ENCODE results near the gene THSD7B. TPM values are rescaled to one million over a fixed set of nuclear protein-coding genes. Genes with fewer than 3 reads are reported as not detected.
A peak's percentile ranks its signal among the peaks of the same experiment; 100 is the strongest.

The THSD7B gene
- total RNA-seq, 1 donor from 2014 or later: not detected

DNA sequence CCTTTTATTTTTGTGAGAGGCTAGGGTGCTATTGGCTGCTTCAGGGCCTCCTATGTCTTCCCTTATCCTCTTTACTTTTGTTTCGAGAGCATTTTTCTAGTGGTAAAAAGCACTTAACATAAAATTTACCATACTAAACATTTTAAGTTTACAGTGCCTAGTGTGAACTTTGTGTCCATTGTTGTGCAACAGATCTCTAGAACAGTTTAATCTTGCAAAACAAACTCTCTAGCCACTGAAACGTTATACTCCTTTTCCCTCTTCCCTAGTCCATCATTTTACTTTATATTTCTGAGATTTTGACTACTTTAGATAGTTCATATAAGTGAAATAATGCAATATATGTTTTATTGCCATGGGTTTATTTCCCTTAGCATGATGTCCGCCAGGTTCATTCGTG is 580.6 kb downstream of the THSD7B start:
- Histone ChIP-seq H3K36me3 (ENCODE audit: control insufficient read depth, insufficient read depth, low read length) (no peaks in the 10 kb centered on the region), H3K4me3 (ENCODE audit: low read depth, low read length) (no peak overlapping the region), H3K27me3 (ENCODE audit: control insufficient read depth, insufficient read depth, low read length) (no peaks in the 10 kb centered on the region)
- DNase-seq (ENCODE audit: low read depth) (no peak), FAIRE-seq (no peak)
- TF ChIP-seq, protein P1, sequence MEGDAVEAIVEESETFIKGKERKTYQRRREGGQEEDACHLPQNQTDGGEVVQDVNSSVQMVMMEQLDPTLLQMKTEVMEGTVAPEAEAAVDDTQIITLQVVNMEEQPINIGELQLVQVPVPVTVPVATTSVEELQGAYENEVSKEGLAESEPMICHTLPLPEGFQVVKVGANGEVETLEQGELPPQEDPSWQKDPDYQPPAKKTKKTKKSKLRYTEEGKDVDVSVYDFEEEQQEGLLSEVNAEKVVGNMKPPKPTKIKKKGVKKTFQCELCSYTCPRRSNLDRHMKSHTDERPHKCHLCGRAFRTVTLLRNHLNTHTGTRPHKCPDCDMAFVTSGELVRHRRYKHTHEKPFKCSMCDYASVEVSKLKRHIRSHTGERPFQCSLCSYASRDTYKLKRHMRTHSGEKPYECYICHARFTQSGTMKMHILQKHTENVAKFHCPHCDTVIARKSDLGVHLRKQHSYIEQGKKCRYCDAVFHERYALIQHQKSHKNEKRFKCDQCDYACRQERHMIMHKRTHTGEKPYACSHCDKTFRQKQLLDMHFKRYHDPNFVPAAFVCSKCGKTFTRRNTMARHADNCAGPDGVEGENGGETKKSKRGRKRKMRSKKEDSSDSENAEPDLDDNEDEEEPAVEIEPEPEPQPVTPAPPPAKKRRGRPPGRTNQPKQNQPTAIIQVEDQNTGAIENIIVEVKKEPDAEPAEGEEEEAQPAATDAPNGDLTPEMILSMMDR (IDR thresholded peaks at IDR 0.05; ENCODE audit: insufficient read depth, low read length, severe bottlenecking): no peak

DNA sequence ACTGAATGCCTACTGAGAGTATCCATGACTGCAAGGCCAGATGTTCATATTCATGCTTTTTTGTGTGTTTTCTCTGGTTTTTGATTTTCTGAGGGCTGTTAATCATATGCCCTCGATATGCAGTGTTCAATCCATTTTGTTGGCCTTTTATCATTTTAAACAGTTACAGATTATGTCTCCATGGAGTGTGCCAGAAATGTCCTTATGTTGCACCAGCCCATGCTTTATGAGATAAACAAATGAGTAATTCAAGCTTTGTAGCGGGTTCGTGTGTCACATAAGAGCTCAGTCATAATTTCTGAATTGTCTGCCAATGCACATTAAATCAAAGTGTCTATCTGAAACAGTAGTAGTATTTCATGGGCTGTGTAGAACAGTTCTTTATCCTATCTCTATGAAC is 583.0 kb downstream of the THSD7B start:
- Histone ChIP-seq H3K4me3 (ENCODE audit: low read depth, low read length) (no peak overlapping the region), H3K27me3 (ENCODE audit: control insufficient read depth, insufficient read depth, low read length) (no peaks in the 10 kb centered on the region), H3K36me3 (ENCODE audit: control insufficient read depth, insufficient read depth, low read length) (no peaks in the 10 kb centered on the region)
- TF ChIP-seq, protein P1 (IDR thresholded peaks at IDR 0.05; ENCODE audit: insufficient read depth, low read length, severe bottlenecking): no peak
- no peak for DNase-seq (ENCODE audit: low read depth)
- no peak for FAIRE-seq

DNA sequence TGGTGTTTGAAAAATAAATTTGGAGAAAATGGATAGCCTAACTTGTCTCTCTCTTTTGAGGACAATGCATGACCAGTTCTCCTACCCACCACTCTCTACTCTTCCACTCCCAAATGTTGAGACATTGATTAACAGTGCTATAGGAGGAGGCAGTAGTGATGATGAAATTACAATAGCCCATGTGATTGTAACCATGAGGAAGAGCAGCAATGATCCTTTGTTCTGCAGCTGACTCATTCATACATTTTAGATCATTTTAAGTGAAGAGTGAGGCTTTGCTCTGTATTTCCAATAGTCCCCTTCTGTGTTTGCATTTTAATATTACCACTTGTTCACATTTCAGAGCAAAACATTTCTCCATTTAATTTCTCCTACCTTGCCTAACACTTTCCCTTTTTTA is 592.3 kb downstream of the THSD7B start:
- FAIRE-seq (no peak), DNase-seq (ENCODE audit: low read depth) (peak; percentile 45)
- H3K4me3 ChIP-seq (ENCODE audit: low read depth, low read length): no peak overlapping the region
- TF ChIP-seq, protein P1 (IDR thresholded peaks at IDR 0.05; ENCODE audit: insufficient read depth, low read length, severe bottlenecking): no peak
- H3K36me3 ChIP-seq (ENCODE audit: control insufficient read depth, insufficient read depth, low read length): no peaks in the 10 kb centered on the region
- no peaks in the 10 kb centered on the region for H3K27me3 ChIP-seq (ENCODE audit: control insufficient read depth, insufficient read depth, low read length)

DNA sequence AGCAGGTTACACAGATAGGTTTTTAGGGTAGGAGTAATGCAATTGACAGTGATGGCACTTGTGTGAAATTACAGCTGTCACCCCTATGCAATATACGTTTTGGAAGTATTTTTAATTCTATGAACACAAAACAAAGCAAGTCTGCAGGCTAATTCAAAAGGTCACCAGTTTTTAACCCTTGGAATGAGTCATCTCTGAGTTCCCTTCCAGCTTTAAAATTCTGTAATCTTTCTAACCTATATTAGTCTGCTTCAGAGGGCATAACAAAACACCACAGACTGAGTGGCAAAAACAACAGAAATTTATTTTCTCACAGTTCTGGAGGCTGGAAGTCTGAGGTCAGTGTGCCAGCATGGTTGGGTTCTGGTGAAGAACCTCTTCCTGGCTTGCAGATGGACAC is 602.0 kb downstream of the THSD7B start:
- Histone ChIP-seq H3K27me3 (ENCODE audit: control insufficient read depth, insufficient read depth, low read length) (no peaks in the 10 kb centered on the region), H3K4me3 (ENCODE audit: low read depth, low read length) (no peak overlapping the region), H3K36me3 (ENCODE audit: control insufficient read depth, insufficient read depth, low read length) (no peaks in the 10 kb centered on the region)
- DNase-seq (ENCODE audit: low read depth) (no peak), FAIRE-seq (no peak)
- TF ChIP-seq, protein P1 (IDR thresholded peaks at IDR 0.05; ENCODE audit: insufficient read depth, low read length, severe bottlenecking): no peak

DNA sequence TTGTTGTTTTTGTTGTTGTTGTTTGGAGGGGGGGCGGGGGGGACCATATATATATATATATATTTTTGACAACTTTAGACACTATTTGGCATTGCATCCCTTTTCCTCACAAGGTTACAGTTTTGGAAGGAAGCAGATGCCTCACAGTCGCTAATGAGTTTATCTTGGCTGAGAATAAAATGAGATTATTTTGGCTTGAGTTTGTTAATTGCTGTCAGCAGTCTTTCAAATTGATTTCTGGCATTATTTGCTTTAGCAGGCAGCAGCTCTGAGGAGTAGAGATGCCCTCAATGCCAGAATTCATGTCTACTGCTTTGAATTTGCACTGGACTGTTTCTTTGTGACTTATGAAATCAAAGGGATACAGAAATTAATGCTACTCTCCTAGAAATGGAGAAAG is 603.8 kb downstream of the THSD7B start:
- TF ChIP-seq, protein P1 (IDR thresholded peaks at IDR 0.05; ENCODE audit: insufficient read depth, low read length, severe bottlenecking): no peak
- FAIRE-seq (no peak), DNase-seq (ENCODE audit: low read depth) (no peak)
- no peaks in the 10 kb centered on the region for H3K27me3 ChIP-seq (ENCODE audit: control insufficient read depth, insufficient read depth, low read length)
- H3K4me3 ChIP-seq (ENCODE audit: low read depth, low read length): no peak overlapping the region
- no peaks in the 10 kb centered on the region for H3K36me3 ChIP-seq (ENCODE audit: control insufficient read depth, insufficient read depth, low read length)

DNA sequence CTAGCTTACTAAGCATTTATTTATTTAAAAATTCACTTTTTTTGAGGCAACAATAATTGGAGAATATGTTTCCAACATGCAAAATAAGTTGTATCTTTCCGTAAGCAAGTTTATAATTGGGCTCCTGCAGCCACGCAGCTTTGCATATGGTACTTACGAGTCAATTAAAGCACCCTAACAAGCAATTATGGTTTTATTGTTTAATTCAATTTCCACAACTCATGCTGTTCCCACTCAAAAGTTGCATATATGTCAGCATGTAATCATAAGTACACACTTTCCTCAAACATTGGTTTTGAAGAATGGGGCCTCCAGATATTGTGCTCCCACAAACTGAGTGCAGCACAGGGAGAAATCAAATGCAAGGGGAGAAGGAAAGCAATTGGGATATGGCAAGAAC is 613.8 kb downstream of the THSD7B start:
- H3K27me3 ChIP-seq (ENCODE audit: control insufficient read depth, insufficient read depth, low read length): no peaks in the 10 kb centered on the region
- TF ChIP-seq, protein P1 (IDR thresholded peaks at IDR 0.05; ENCODE audit: insufficient read depth, low read length, severe bottlenecking): no peak
- H3K4me3 ChIP-seq (ENCODE audit: low read depth, low read length): no peak overlapping the region
- no peak for FAIRE-seq
- H3K36me3 ChIP-seq (ENCODE audit: control insufficient read depth, insufficient read depth, low read length): no peaks in the 10 kb centered on the region
- DNase-seq (ENCODE audit: low read depth): no peak

Data from bronchial epithelial cell (primary cell).